HepG2 (cell line): Measurements from ENCODE around the gene PSD4. TPM values are rescaled to one million over a fixed set of nuclear protein-coding genes. Genes with fewer than 3 reads are reported as not detected.
A peak's percentile ranks its signal among the peaks of the same experiment; 100 is the strongest.

Source experiments
- ADNP ChIP-seq: sonication (generic); formaldehyde crosslinking; IDR thresholded peaks from 2 replicates; pipeline ENCODE4 v1.4.0; 2020; ENCODE audit warnings: missing genetic modification reagents
- FOXP1 ChIP-seq, 2 experiments: fragments of 450-650 bp in 1 of 2; IDR thresholded peaks; 2 replicates each; pipeline ENCODE4 v1.6.1; 2017 to 2018; ENCODE audit warnings: antibody characterized with exemption in 1 of 2
- GABPB1 ChIP-seq: IDR thresholded peaks from 2 replicates; pipeline ENCODE4 v1.6.1; 2016; ENCODE audit warnings: mild to moderate bottlenecking, missing genetic modification reagents, moderate library complexity, missing compliant biosample characterization
- GTF2F1 ChIP-seq: fragments of 150-350 bp; IDR thresholded peaks from 2 replicates; pipeline ENCODE4 v1.6.1; 2014; ENCODE audit warnings: low read length
- GZF1 ChIP-seq: sonication (generic); formaldehyde crosslinking; IDR thresholded peaks from 2 replicates; pipeline ENCODE4 v1.5.1; 2020; ENCODE audit warnings: mild to moderate bottlenecking, missing genetic modification reagents
- RARA ChIP-seq: IDR thresholded peaks from 2 replicates; pipeline ENCODE4 v1.6.1; 2016; ENCODE audit warnings: missing genetic modification reagents, missing compliant biosample characterization
- SAFB2 ChIP-seq: sonication (generic); formaldehyde crosslinking; IDR thresholded peaks from 2 replicates; pipeline ENCODE4 v1.5.1; 2020; ENCODE audit warnings: missing genetic modification reagents, low read depth, mild to moderate bottlenecking, borderline replicate concordance
- SETDB1 ChIP-seq: sonication (generic); formaldehyde crosslinking; IDR thresholded peaks from 2 replicates; pipeline ENCODE4 v1.5.1; 2020; ENCODE audit warnings: missing genetic modification reagents, mild to moderate bottlenecking, borderline replicate concordance
- SOX5 ChIP-seq: IDR thresholded peaks from 2 replicates; pipeline ENCODE4 v1.6.1; 2016; ENCODE audit warnings: borderline replicate concordance
- SP140L ChIP-seq: sonication (generic); formaldehyde crosslinking; IDR thresholded peaks from 2 replicates; pipeline ENCODE4 v1.4.0; 2020; ENCODE audit warnings: missing genetic modification reagents, borderline replicate concordance
- TEAD3 ChIP-seq: optimal IDR thresholded peaks from 2 replicates; pipeline ENCODE3; 2016; ENCODE audit warnings: borderline replicate concordance
- ZNF232 ChIP-seq: sonication (generic); formaldehyde crosslinking; IDR thresholded peaks from 2 replicates; pipeline ENCODE4 v1.4.0; 2020; ENCODE audit warnings: missing genetic modification reagents, borderline replicate concordance
- ZNF382 ChIP-seq: sonication (generic); formaldehyde crosslinking; IDR thresholded peaks from 2 replicates; pipeline ENCODE4 v1.5.0; 2020; ENCODE audit warnings: missing genetic modification reagents, mild to moderate bottlenecking, borderline replicate concordance
- ZNF75D ChIP-seq: sonication (generic); formaldehyde crosslinking; IDR thresholded peaks from 2 replicates; pipeline ENCODE4 v1.8.1; 2023; ENCODE audit warnings: missing genetic modification reagents, mild to moderate bottlenecking, borderline replicate concordance
- ZNF780A ChIP-seq: sonication (generic); formaldehyde crosslinking; IDR thresholded peaks from 2 replicates; pipeline ENCODE4 v1.8.0; 2022; ENCODE audit warnings: mild to moderate bottlenecking, missing genetic modification reagents, moderate library complexity
- ZNF782 ChIP-seq: sonication (generic); formaldehyde crosslinking; IDR thresholded peaks from 2 replicates; pipeline ENCODE4 v1.4.0; 2020; ENCODE audit warnings: missing genetic modification reagents, mild to moderate bottlenecking, borderline replicate concordance
- polyA plus RNA-seq, 8 experiments: library from polyadenylated mRNA; depleted of rRNA in 3 of 8; stranded (reverse) in 7 of 8; unstranded in 1 of 8; fragments of >200 nt; fragmentation: Illumina TruSeq in 4 of 8; extraction: Trizol in 4 of 8; gene quantifications; 2 replicates each; pipeline versions ENCODE4 v1.2.1 to v1.2.3, GENCODE V29; 2011 to 2016; ENCODE audit warnings: low read depth in 4 of 8, missing spikeins in 1 of 8, mixed read lengths in 1 of 8; ENCODE audit not compliant: insufficient read depth in 1 of 8
- total RNA-seq, 5 experiments: library from RNA; depleted of rRNA; stranded (reverse); fragments of >200 nt; fragmentation: Illumina TruSeq; extraction: Trizol; gene quantifications; 2 replicates each; pipeline ENCODE4 v1.2.3, GENCODE V29; 2016; ENCODE audit warnings: low read depth in 1 of 5
- TF ChIP-seq, protein P1 (sequence below): sonication (generic); formaldehyde crosslinking; conservative IDR thresholded peaks from 2 replicates; pipeline ENCODE4 v1.8.0; 2022; ENCODE audit warnings: low read depth, missing genetic modification reagents
- TF ChIP-seq, protein P2 (sequence below): sonication (generic); formaldehyde crosslinking; IDR thresholded peaks from 2 replicates; pipeline ENCODE4 v1.9.0; 2021; ENCODE audit warnings: missing genetic modification reagents, borderline replicate concordance
- TF ChIP-seq, protein P3 (sequence below): sonication (generic); formaldehyde crosslinking; IDR thresholded peaks from 2 replicates; pipeline ENCODE4 v1.5.0; 2020; ENCODE audit warnings: mild to moderate bottlenecking, missing genetic modification reagents, borderline replicate concordance
- TF ChIP-seq, protein P4 (sequence below): sonication (generic); formaldehyde crosslinking; IDR thresholded peaks from 2 replicates; pipeline ENCODE4 v1.5.0; 2020; ENCODE audit warnings: missing genetic modification reagents

The PSD4 gene
- total and polyA plus RNA-seq, 2 of the 13 experiments (the other 11 are each of a cell fraction or from before 2014, with no cell fraction given): 5.8 to 9.4 TPM

DNA sequence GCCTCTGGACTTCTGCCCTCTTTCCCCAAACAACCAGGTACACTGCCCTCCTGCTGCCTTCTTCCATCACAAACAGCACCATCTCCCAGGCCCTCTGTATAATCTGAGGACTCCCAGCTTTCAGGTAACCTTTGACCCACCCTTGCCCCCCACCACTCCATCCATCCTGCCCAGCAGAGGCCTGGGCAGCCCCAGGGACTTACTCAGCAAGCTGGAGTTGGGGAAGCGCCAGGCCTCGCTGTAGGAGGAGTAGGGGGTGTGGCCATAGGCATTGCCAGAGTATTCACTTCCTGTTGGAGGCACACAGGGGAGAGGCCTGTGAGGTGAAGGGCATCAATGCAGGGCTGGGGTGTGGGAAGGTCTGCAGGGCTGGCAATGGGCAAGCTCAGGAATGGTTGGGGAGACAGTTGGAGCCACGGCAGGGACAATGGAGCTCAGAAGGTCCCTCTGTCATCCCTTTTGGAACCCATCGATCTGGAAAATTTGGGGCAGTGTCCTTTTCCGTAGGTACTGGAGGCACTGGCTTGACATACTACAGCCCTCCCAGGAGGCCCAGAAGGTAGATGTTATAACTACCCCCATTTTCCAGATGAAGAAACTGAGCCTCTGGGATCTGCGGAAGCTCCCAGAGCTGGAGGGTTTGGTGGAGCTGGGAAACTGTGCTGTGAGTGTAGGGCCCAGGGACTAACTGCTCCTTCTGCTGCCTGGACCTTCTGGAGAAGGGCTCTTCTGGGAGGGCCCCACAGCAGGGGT is 46.3 kb downstream of the PSD4 start (continued):
- TF ChIP-seq SAFB2 (CRISPR knock-in tag): no peak
- TF ChIP-seq, protein P1, sequence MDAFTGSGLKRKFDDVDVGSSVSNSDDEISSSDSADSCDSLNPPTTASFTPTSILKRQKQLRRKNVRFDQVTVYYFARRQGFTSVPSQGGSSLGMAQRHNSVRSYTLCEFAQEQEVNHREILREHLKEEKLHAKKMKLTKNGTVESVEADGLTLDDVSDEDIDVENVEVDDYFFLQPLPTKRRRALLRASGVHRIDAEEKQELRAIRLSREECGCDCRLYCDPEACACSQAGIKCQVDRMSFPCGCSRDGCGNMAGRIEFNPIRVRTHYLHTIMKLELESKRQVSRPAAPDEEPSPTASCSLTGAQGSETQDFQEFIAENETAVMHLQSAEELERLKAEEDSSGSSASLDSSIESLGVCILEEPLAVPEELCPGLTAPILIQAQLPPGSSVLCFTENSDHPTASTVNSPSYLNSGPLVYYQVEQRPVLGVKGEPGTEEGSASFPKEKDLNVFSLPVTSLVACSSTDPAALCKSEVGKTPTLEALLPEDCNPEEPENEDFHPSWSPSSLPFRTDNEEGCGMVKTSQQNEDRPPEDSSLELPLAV (CRISPR knock-in tag): no peak
- TF ChIP-seq GTF2F1: no peak
- TF ChIP-seq SETDB1: no peak
- TF ChIP-seq ZNF782 (CRISPR knock-in tag): no peak
- TF ChIP-seq, protein P2, sequence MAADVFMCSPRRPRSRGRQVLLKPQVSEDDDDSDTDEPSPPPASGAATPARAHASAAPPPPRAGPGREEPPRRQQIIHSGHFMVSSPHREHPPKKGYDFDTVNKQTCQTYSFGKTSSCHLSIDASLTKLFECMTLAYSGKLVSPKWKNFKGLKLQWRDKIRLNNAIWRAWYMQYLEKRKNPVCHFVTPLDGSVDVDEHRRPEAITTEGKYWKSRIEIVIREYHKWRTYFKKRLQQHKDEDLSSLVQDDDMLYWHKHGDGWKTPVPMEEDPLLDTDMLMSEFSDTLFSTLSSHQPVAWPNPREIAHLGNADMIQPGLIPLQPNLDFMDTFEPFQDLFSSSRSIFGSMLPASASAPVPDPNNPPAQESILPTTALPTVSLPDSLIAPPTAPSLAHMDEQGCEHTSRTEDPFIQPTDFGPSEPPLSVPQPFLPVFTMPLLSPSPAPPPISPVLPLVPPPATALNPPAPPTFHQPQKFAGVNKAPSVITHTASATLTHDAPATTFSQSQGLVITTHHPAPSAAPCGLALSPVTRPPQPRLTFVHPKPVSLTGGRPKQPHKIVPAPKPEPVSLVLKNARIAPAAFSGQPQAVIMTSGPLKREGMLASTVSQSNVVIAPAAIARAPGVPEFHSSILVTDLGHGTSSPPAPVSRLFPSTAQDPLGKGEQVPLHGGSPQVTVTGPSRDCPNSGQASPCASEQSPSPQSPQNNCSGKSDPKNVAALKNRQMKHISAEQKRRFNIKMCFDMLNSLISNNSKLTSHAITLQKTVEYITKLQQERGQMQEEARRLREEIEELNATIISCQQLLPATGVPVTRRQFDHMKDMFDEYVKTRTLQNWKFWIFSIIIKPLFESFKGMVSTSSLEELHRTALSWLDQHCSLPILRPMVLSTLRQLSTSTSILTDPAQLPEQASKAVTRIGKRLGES (CRISPR knock-in tag): no peak
- TF ChIP-seq ADNP (CRISPR knock-in tag): no peak
- 0 out of 2 replicates have a peak, but pooled peaks have one; percentile 52 for TF ChIP-seq ZNF232 (CRISPR knock-in tag)
- peak; percentile 69; the same call in 1 of the 2 replicates for TF ChIP-seq SOX5
- TF ChIP-seq, protein P3, sequence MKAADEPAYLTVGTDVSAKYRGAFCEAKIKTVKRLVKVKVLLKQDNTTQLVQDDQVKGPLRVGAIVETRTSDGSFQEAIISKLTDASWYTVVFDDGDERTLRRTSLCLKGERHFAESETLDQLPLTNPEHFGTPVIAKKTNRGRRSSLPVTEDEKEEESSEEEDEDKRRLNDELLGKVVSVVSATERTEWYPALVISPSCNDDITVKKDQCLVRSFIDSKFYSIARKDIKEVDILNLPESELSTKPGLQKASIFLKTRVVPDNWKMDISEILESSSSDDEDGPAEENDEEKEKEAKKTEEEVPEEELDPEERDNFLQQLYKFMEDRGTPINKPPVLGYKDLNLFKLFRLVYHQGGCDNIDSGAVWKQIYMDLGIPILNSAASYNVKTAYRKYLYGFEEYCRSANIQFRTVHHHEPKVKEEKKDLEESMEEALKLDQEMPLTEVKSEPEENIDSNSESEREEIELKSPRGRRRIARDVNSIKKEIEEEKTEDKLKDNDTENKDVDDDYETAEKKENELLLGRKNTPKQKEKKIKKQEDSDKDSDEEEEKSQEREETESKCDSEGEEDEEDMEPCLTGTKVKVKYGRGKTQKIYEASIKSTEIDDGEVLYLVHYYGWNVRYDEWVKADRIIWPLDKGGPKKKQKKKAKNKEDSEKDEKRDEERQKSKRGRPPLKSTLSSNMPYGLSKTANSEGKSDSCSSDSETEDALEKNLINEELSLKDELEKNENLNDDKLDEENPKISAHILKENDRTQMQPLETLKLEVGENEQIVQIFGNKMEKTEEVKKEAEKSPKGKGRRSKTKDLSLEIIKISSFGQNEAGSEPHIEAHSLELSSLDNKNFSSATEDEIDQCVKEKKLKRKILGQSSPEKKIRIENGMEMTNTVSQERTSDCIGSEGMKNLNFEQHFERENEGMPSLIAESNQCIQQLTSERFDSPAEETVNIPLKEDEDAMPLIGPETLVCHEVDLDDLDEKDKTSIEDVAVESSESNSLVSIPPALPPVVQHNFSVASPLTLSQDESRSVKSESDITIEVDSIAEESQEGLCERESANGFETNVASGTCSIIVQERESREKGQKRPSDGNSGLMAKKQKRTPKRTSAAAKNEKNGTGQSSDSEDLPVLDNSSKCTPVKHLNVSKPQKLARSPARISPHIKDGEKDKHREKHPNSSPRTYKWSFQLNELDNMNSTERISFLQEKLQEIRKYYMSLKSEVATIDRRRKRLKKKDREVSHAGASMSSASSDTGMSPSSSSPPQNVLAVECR (CRISPR knock-in tag): peak; percentile 80; the same call in 1 of the 2 replicates
- peak; percentile 89 for TF ChIP-seq GABPB1 (CRISPR knock-in tag)
- TF ChIP-seq, protein P4, sequence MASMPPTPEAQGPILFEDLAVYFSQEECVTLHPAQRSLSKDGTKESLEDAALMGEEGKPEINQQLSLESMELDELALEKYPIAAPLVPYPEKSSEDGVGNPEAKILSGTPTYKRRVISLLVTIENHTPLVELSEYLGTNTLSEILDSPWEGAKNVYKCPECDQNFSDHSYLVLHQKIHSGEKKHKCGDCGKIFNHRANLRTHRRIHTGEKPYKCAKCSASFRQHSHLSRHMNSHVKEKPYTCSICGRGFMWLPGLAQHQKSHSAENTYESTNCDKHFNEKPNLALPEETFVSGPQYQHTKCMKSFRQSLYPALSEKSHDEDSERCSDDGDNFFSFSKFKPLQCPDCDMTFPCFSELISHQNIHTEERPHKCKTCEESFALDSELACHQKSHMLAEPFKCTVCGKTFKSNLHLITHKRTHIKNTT: no peak
- no peak for TF ChIP-seq ZNF382 (CRISPR knock-in tag)
- no peak for TF ChIP-seq SP140L (CRISPR knock-in tag)
- TF ChIP-seq ZNF780A (CRISPR knock-in tag): no peak
- 0 out of 2 replicates have a peak, but pooled peaks have one; percentile 49 for TF ChIP-seq GZF1 (CRISPR knock-in tag)
- TF ChIP-seq TEAD3 (CRISPR knock-in tag): peak; percentile 62
- no peak for TF ChIP-seq ZNF75D (CRISPR knock-in tag)
- TF ChIP-seq FOXP1 (IDR thresholded peaks at IDR 0.05): no peak
- no peak for TF ChIP-seq FOXP1 (CRISPR knock-in tag; IDR thresholded peaks at IDR 0.05)
- TF ChIP-seq RARA (CRISPR knock-in tag): peak; percentile 63; the same call in 1 of the 2 replicates
